DMS153 treated with DMSO at 0.1 percent for 48 hours (cell line): ENCODE results near the gene AUTS2.
A peak's percentile ranks its signal among the peaks of the same experiment; 100 is the strongest.

Experiments used
- DNase-seq: peaks from one replicate; lab custom pipeline; 2025; ENCODE audit not compliant: unreplicated experiment; lab: John Stamatoyannopoulos, UW

Gene AUTS2

GRCh38 chr7:69879989-69880388 is 281.7 kb downstream of the AUTS2 start:
- no peak for DNase-seq

GRCh38 chr7:69880840-69881239 is 282.6 kb downstream of the AUTS2 start:
- peak; percentile 73 for DNase-seq

- no peak for DNase-seq
These were observed 284.0 kb downstream of the AUTS2 start for GRCh38 chr7:69882269-69882668.

- no peak for DNase-seq
These were observed 285.2 kb downstream of the AUTS2 start for GRCh38 chr7:69883399-69883891.

GRCh38 chr7:69885431-69885830 is 287.2 kb downstream of the AUTS2 start:
- DNase-seq = no peak

- no peak for DNase-seq
These were observed 291.2 kb downstream of the AUTS2 start for GRCh38 chr7:69889338-69889975.

- no peak for DNase-seq
These were observed 291.7 kb downstream of the AUTS2 start for GRCh38 chr7:69889976-69890351.

GRCh38 chr7:69892790-69893189 is 294.5 kb downstream of the AUTS2 start:
- DNase-seq = no peak

- peak; percentile 22 for DNase-seq
These were observed 295.6 kb downstream of the AUTS2 start for GRCh38 chr7:69893906-69894305.

GRCh38 chr7:69895446-69895845 is 297.2 kb downstream of the AUTS2 start:
- no peak for DNase-seq

GRCh38 chr7:69896121-69896520 is 297.8 kb downstream of the AUTS2 start:
- no peak for DNase-seq

- no peak for DNase-seq
These were observed 299.9 kb downstream of the AUTS2 start for GRCh38 chr7:69898189-69898588.

GRCh38 chr7:69903410-69903809 is 305.1 kb downstream of the AUTS2 start:
- DNase-seq = no peak

- no peak for DNase-seq
These were observed 308.2 kb downstream of the AUTS2 start for GRCh38 chr7:69906283-69906995.

- no peak for DNase-seq
These were observed 309.4 kb downstream of the AUTS2 start for GRCh38 chr7:69907720-69908119.

GRCh38 chr7:69908454-69908853 is 310.2 kb downstream of the AUTS2 start:
- peak; percentile 65 for DNase-seq

GRCh38 chr7:69910150-69910549 is 311.9 kb downstream of the AUTS2 start:
- no peak for DNase-seq

GRCh38 chr7:69911337-69911736 is 313.1 kb downstream of the AUTS2 start:
- no peak for DNase-seq

- DNase-seq = no peak
These were observed 313.9 kb downstream of the AUTS2 start for GRCh38 chr7:69912141-69912540.

GRCh38 chr7:69912846-69913245 is 314.6 kb downstream of the AUTS2 start:
- no peak for DNase-seq

GRCh38 chr7:69919426-69920111 is 321.3 kb downstream of the AUTS2 start:
- no peak for DNase-seq

GRCh38 chr7:69920797-69921196 is 322.5 kb downstream of the AUTS2 start:
- DNase-seq = no peak
